HepG2 (cell line): ENCODE measurements around the gene SEC11A.
"Not testable (repeated sequence)": the region's sequence is repeated elsewhere in the genome, so short reads cannot be mapped to it uniquely, and the experiment has no call there.

ENCODE experiments used
- BCL3 ChIP-seq: sonication (generic); formaldehyde crosslinking; IDR thresholded peaks from 2 replicates; pipeline ENCODE4 v1.5.1; 2020; ENCODE audit warnings: mild to moderate bottlenecking, missing genetic modification reagents, moderate library complexity
- BRF2 ChIP-seq: sonication (generic); formaldehyde crosslinking; IDR thresholded peaks from 2 replicates; pipeline ENCODE4 v1.8.1; 2022; ENCODE audit warnings: mild to moderate bottlenecking, missing genetic modification reagents
- MAX ChIP-seq: IDR thresholded peaks from 2 replicates; pipeline ENCODE4 v1.6.1; 2012; ENCODE audit warnings: inconsistent platforms
- POLR2AphosphoS2 ChIP-seq: IDR thresholded peaks from 2 replicates; pipeline ENCODE4 v1.6.1; 2011; ENCODE audit warnings: low read depth, low read length, improper control_type of control experiment
- SKIL ChIP-seq: sonication (generic); formaldehyde crosslinking; IDR thresholded peaks from 2 replicates; pipeline ENCODE4 v1.8.0; 2022; ENCODE audit warnings: missing genetic modification reagents, mild to moderate bottlenecking, moderate library complexity, borderline replicate concordance
- TBP ChIP-seq: sonication (generic); formaldehyde crosslinking; IDR thresholded peaks from 2 replicates; pipeline ENCODE4 v1.5.0; 2020; ENCODE audit warnings: missing genetic modification reagents
- TCF12 ChIP-seq, 2 experiments: fragments of 450-650 bp in 1 of 2; sonication (generic) in 1 of 2; formaldehyde crosslinking in 1 of 2; IDR thresholded peaks; 2 replicates each; pipeline versions ENCODE4 v1.6.1 to v1.8.0; 2017 to 2022; ENCODE audit warnings: antibody characterized with exemption in 1 of 2, mild to moderate bottlenecking in 1 of 2, missing genetic modification reagents in 1 of 2, moderate library complexity in 1 of 2
- ZIK1 ChIP-seq: sonication (generic); formaldehyde crosslinking; IDR thresholded peaks from 2 replicates; pipeline ENCODE4 v1.5.0; 2020; ENCODE audit warnings: mild to moderate bottlenecking, low read depth, missing genetic modification reagents, borderline replicate concordance
- ZNF414 ChIP-seq: sonication (generic); formaldehyde crosslinking; IDR thresholded peaks from 2 replicates; pipeline ENCODE4 v1.5.0; 2020; ENCODE audit warnings: missing genetic modification reagents
- ZSCAN29 ChIP-seq: sonication (generic); formaldehyde crosslinking; conservative IDR thresholded peaks from 2 replicates; pipeline ENCODE4 v1.4.0; 2020; ENCODE audit warnings: mild to moderate bottlenecking, missing genetic modification reagents

- TF ChIP-seq BRF2 (CRISPR knock-in tag); POLR2AphosphoS2; TCF12 (IDR thresholded peaks at IDR 0.05); TCF12 (CRISPR knock-in tag; IDR thresholded peaks at IDR 0.05); ZNF414 (CRISPR knock-in tag); MAX; ZIK1; SKIL; TBP (CRISPR knock-in tag); BCL3; ZSCAN29 (CRISPR knock-in tag): not testable (repeated sequence)
Measured at GRCh38 chr15:84686446-84686845, 29.5 kb downstream of the SEC11A start.
